H9 (cell line): ENCODE data around the gene BRD7. TPM values are rescaled to one million over a fixed set of nuclear protein-coding genes. Genes with fewer than 3 reads are reported as not detected.

ENCODE experiments used
- DNase-seq: peaks from one replicate; pipeline ENCODE4 v3.0.0-alpha.2; 2017
- H2AFZ ChIP-seq: one replicate; pipeline ENCODE4 v1.6.1; 2013; ENCODE audit warnings: mild to moderate bottlenecking, low read length, control low read depth, moderate library complexity
- H2AK5ac ChIP-seq: 2 replicates; pipeline ENCODE4 v1.6.1; 2013; ENCODE audit warnings: low read length, control low read depth, mixed read lengths; ENCODE audit not compliant: insufficient read length
- H2BK120ac ChIP-seq: one replicate; pipeline ENCODE4 v1.6.1; 2013; ENCODE audit warnings: low read depth, mild to moderate bottlenecking, low read length, control low read depth, inconsistent platforms; ENCODE audit not compliant: poor library complexity, severe bottlenecking
- H2BK12ac ChIP-seq: 2 replicates; pipeline ENCODE4 v1.6.1; 2013; ENCODE audit warnings: low read length, control low read depth, mixed read lengths, low read depth; ENCODE audit not compliant: insufficient read length
- H2BK15ac ChIP-seq: 2 replicates; pipeline ENCODE4 v1.6.1; 2013; ENCODE audit warnings: low read depth, low read length, control low read depth
- H2BK20ac ChIP-seq: one replicate; pipeline ENCODE4 v1.6.1; 2013; ENCODE audit warnings: low read depth, mild to moderate bottlenecking, low read length, control low read depth, inconsistent platforms; ENCODE audit not compliant: poor library complexity, severe bottlenecking
- H2BK5ac ChIP-seq: 2 replicates; pipeline ENCODE4 v1.6.1; 2013; ENCODE audit warnings: low read length, control low read depth, mixed read lengths; ENCODE audit not compliant: insufficient read length
- H3K14ac ChIP-seq: 2 replicates; pipeline ENCODE4 v1.6.1; 2013; ENCODE audit warnings: low read length, control low read depth; ENCODE audit not compliant: insufficient read depth
- H3K18ac ChIP-seq: 2 replicates; pipeline ENCODE4 v1.6.1; 2013; ENCODE audit warnings: low read depth, mild to moderate bottlenecking, mixed read lengths, low read length, control low read depth; ENCODE audit not compliant: insufficient read length
- H3K23ac ChIP-seq: 2 replicates; pipeline ENCODE4 v1.6.1; 2013; ENCODE audit warnings: low read length, control low read depth, mixed read lengths, low read depth; ENCODE audit not compliant: insufficient read length
- H3K23me2 ChIP-seq: 2 replicates; pipeline ENCODE4 v1.6.1; 2013; ENCODE audit warnings: low read depth, mild to moderate bottlenecking, mixed read lengths, low read length, control low read depth; ENCODE audit not compliant: insufficient read length, poor library complexity, severe bottlenecking
- H3K27ac ChIP-seq: 2 replicates; pipeline ENCODE4 v1.5.1; 2013; ENCODE audit warnings: low read length, control low read depth, mixed read lengths, low read depth; ENCODE audit not compliant: insufficient read length
- H3K27me3 ChIP-seq: 2 replicates; pipeline ENCODE4 v1.6.1; 2013; ENCODE audit warnings: low read length, control low read depth, inconsistent platforms; ENCODE audit not compliant: insufficient read depth
- H3K4ac ChIP-seq: 2 replicates; pipeline ENCODE4 v1.6.1; 2013; ENCODE audit warnings: low read depth, mild to moderate bottlenecking, control low read depth, inconsistent platforms, low read length, moderate library complexity
- H3K4me1 ChIP-seq: 2 replicates; pipeline ENCODE4 v1.6.1; 2013; ENCODE audit warnings: low read length, control low read depth, inconsistent platforms; ENCODE audit not compliant: insufficient read depth
- H3K4me2 ChIP-seq: 2 replicates; pipeline ENCODE4 v1.6.1; 2013; ENCODE audit warnings: low read length, control low read depth, mixed read lengths; ENCODE audit not compliant: insufficient read length, insufficient read depth
- H3K56ac ChIP-seq: 2 replicates; pipeline ENCODE4 v1.6.1; 2013; ENCODE audit warnings: low read depth, mild to moderate bottlenecking, mixed read lengths, low read length, control low read depth; ENCODE audit not compliant: insufficient read length
- H3K79me1 ChIP-seq: 2 replicates; pipeline ENCODE4 v1.6.1; 2013; ENCODE audit warnings: low read depth, mild to moderate bottlenecking, moderate library complexity, low read length, control low read depth, inconsistent platforms; ENCODE audit not compliant: insufficient read depth, poor library complexity, severe bottlenecking
- H3K79me2 ChIP-seq: 2 replicates; pipeline ENCODE4 v1.6.1; 2013; ENCODE audit warnings: low read length, control low read depth, inconsistent platforms; ENCODE audit not compliant: insufficient read depth
- H3K9ac ChIP-seq: 2 replicates; pipeline ENCODE4 v1.6.1; 2013; ENCODE audit warnings: low read length, control low read depth, mixed read lengths; ENCODE audit not compliant: insufficient read length; ENCODE audit errors: extremely low read depth
- H3K9me3 ChIP-seq: one replicate; pipeline ENCODE4 v1.6.1; 2013; ENCODE audit warnings: low read depth, low read length, inconsistent platforms; ENCODE audit not compliant: control insufficient read depth
- H3T11ph ChIP-seq: one replicate; pipeline ENCODE4 v1.6.1; 2013; ENCODE audit warnings: mild to moderate bottlenecking, low read length, control low read depth, inconsistent platforms
- H4K20me1 ChIP-seq: one replicate; pipeline ENCODE4 v1.6.1; 2013; ENCODE audit not compliant: control insufficient read depth, insufficient read length, insufficient read depth
- H4K5ac ChIP-seq: 2 replicates; pipeline ENCODE4 v1.6.1; 2013; ENCODE audit warnings: low read depth, mild to moderate bottlenecking, mixed read lengths, low read length, control low read depth; ENCODE audit not compliant: insufficient read length
- H4K8ac ChIP-seq: replicated peaks from 2 replicates; pipeline ENCODE4 v1.6.1; 2013; ENCODE audit warnings: low read length, control low read depth, mixed read lengths, low read depth; ENCODE audit not compliant: insufficient read length
- H4K91ac ChIP-seq: 2 replicates; pipeline ENCODE4 v1.6.1; 2013; ENCODE audit warnings: low read depth, mild to moderate bottlenecking, moderate library complexity, mixed read lengths, low read length, control low read depth; ENCODE audit not compliant: insufficient read length
- H3K27ac Mint-ChIP-seq, 3 experiments: 2 replicates in 2 of 3; 3 replicates in 1 of 3; pipeline ENCODE4 v1.8.0; 2020 to 2021; ENCODE audit warnings: mixed read lengths in 3 of 3, mild to moderate bottlenecking in 1 of 3, moderate library complexity in 1 of 3
- H3K27me3 Mint-ChIP-seq: 2 replicates; pipeline ENCODE4 v1.8.0; 2021; ENCODE audit warnings: low read depth, mild to moderate bottlenecking, moderate library complexity, mixed read lengths
- H3K36me3 Mint-ChIP-seq, 3 experiments: 2 replicates in 2 of 3; 3 replicates in 1 of 3; pipeline ENCODE4 v1.8.0; 2020 to 2021; ENCODE audit warnings: low read depth in 3 of 3, mixed read lengths in 3 of 3; ENCODE audit not compliant: insufficient read depth in 1 of 3
- H3K4me1 Mint-ChIP-seq, 2 experiments: 2 replicates each; pipeline ENCODE4 v1.8.0; 2020; ENCODE audit warnings: mixed read lengths in 2 of 2
- H3K4me3 Mint-ChIP-seq, 2 experiments: 2 replicates in 1 of 2; 3 replicates in 1 of 2; pipeline ENCODE4 v1.8.0; 2020 to 2021; ENCODE audit warnings: mild to moderate bottlenecking in 2 of 2, mixed read lengths in 2 of 2, moderate library complexity in 1 of 2
- H3K9me3 Mint-ChIP-seq, 2 experiments: 2 replicates in 1 of 2; 3 replicates in 1 of 2; pipeline ENCODE4 v1.8.0; 2020; ENCODE audit warnings: mild to moderate bottlenecking in 2 of 2, mixed read lengths in 2 of 2, moderate library complexity in 1 of 2
- CTCF ChIP-seq: fragments of 200-600 bp; sonication (generic); conservative IDR thresholded peaks from 3 replicates; pipeline ENCODE4 v1.8.0; 2021; ENCODE audit warnings: antibody characterized with exemption, mild to moderate bottlenecking
- WGBS: extraction: QIAGEN DNeasy Blood & Tissue Kit; methylation state at CpG from one replicate; pipeline ENCODE4 v1.1.7; 2013; ENCODE audit warnings: missing lambda C conversion rate, low lambda C conversion rate, mixed read lengths; ENCODE audit not compliant: insufficient read length; ENCODE audit errors: extremely low coverage; 5-methylcytosine and 5-hydroxymethylcytosine counted together
- total RNA-seq: library from RNA; stranded (reverse); gene quantifications from 2 replicates; pipeline ENCODE4 v1.2.1, GENCODE V29; 2021

Gene BRD7
- total RNA-seq, 1 experiment from 2014 or later, result 112 TPM

GRCh38 chr16:50373780-50374179 is 5.0 kb upstream of the BRD7 start:
- Histone ChIP-seq H3K4me1 (no peaks in the 10 kb centered on the region; the same call in 1 of the 2 replicates), H4K5ac (no peak overlapping the region), H3K4ac (no peak overlapping the region), H4K91ac (no peak overlapping the region), H2BK15ac (no peak overlapping the region), H2AK5ac (no peak overlapping the region), H3K18ac (no peak overlapping the region), H2BK120ac (no peak overlapping the region), H3K14ac (no peak overlapping the region), H3K4me2 (no peak overlapping the region), H2AFZ (no peak overlapping the region), H3K9me3 (no peaks in the 10 kb centered on the region), H3K79me1 (no peaks in the 10 kb centered on the region), H3K79me2 (no peaks in the 10 kb centered on the region), H4K8ac (no peak overlapping the region), H2BK20ac (no peak overlapping the region), H3K23ac (no peak overlapping the region), H3K9ac (no peak overlapping the region), H3K23me2 (no peaks in the 10 kb centered on the region), H2BK5ac (no peak overlapping the region), H3K56ac (no peak overlapping the region), H3T11ph (no peak overlapping the region), H2BK12ac (no peak overlapping the region), H4K20me1 (no peaks in the 10 kb centered on the region), H3K27ac (no peak overlapping the region), H3K27me3 (no peaks in the 10 kb centered on the region)
- Mint-ChIP-seq H3K27ac (no peak overlapping the region), H3K4me3 (no peak overlapping the region), H3K9me3 (no peaks in the 10 kb centered on the region), H3K4me1 (peaks cover 16 to 17% of the 10 kb centered on the region in 2 experiments), H3K27me3 (peaks cover 15% of the 10 kb centered on the region), H3K36me3 (no peaks in the 10 kb centered on the region)
- whole genome bisulfite sequencing, result no CpG with 5 or more reads among the region's 9 CpGs
- no peak for DNase-seq
- TF ChIP-seq CTCF, result no peak
